Activated T-helper 1 cell treated with anti-CD3 and anti-CD28 coated beads, Interleukin-12 subunit alpha, Interleukin-12 subunit beta, Interleukin-2, Interleukin-4 antibody, amounts not matched to agents 30 ng/mL and 10 ng/mL and 1 ng/mL, durations not matched to agents 14 hours and 24 hours and 36 hours (primary cell): ENCODE results near the gene IL22. TPM values are rescaled to one million over a fixed set of nuclear protein-coding genes. Genes with fewer than 3 reads are reported as not detected.
A peak's percentile ranks its signal among the peaks of the same experiment; 100 is the strongest.

Experiments used
- DNase-seq: peaks from one replicate; pipeline ENCODE4 v3.0.0; 2021; ENCODE audit warnings: low spot score
- H3K27ac Mint-ChIP-seq: one replicate; pipeline ENCODE4 v1.8.0; 2021; ENCODE audit warnings: mild to moderate bottlenecking, mixed read lengths
- H3K27me3 Mint-ChIP-seq: one replicate; pipeline ENCODE4 v1.8.0; 2022; ENCODE audit warnings: mild to moderate bottlenecking, moderate library complexity, mixed read lengths; ENCODE audit not compliant: insufficient read depth
- H3K36me3 Mint-ChIP-seq: one replicate; pipeline ENCODE4 v1.8.0; 2021; ENCODE audit warnings: low read depth, mixed read lengths
- H3K4me1 Mint-ChIP-seq: one replicate; pipeline ENCODE4 v1.8.0; 2021; ENCODE audit warnings: low read depth, mixed read lengths
- H3K4me3 Mint-ChIP-seq: one replicate; pipeline ENCODE4 v1.8.0; 2021; ENCODE audit warnings: mild to moderate bottlenecking, moderate library complexity, mixed read lengths
- H3K9me3 Mint-ChIP-seq: one replicate; pipeline ENCODE4 v1.8.0; 2021; ENCODE audit warnings: mixed read lengths
- intact Hi-C: fragments of 100-400 bp; cut with micrococcal nuclease; formaldehyde crosslinking; loops from one replicate; pipeline ENCODE4 v1.15.1; 2024
- total RNA-seq: library from RNA; stranded (reverse); gene quantifications from 2 replicates; pipeline ENCODE4 v1.2.3, GENCODE V29; 2022

The IL22 gene
- total RNA-seq, 1 donor from 2014 or later, result 3.4 TPM

DNA sequence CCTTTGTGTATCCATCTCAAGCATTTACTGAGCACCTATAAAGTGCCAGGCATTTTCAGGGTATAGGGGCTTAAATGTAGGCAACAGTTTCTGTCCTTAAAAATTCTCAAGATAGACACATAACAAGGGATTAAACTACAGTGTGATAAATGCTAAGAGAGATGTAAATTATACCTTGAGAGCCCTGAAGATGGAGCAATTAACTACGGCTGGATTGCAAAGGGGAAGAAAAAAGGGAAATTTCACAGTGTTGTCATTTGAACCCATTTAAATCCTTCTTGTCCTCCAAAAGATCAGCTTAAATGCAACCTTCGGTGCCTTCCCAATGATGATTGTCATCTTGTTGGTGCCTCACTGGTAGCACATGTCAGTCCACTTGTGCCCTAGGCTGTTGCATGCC is 16.3 kb downstream of the IL22 start:
- Mint-ChIP-seq H3K4me3 (peak overlapping the region; percentile 84), H3K4me1 (peaks cover 95% of the 10 kb centered on the region), H3K36me3 (peaks cover 12% of the 10 kb centered on the region), H3K27ac (peak overlapping the region; percentile 93), H3K9me3 (peaks cover 4% of the 10 kb centered on the region), H3K27me3 (no peaks in the 10 kb centered on the region)
- DNase-seq, result no peak
- intact Hi-C loops, result loop anchor here (2.0 kb wide), 1 partner anchor 570 kb away; no protein-coding TSS in a partner anchor

GRCh38 chr12:68236421-68237059 is 16.9 kb downstream of the IL22 start:
- DNase-seq, result peak; percentile 39
- peak overlapping the region; percentile 84 for H3K4me3 Mint-ChIP-seq
- peaks cover 12% of the 10 kb centered on the region for H3K36me3 Mint-ChIP-seq
- H3K27me3 Mint-ChIP-seq, result no peaks in the 10 kb centered on the region
- peaks cover 94% of the 10 kb centered on the region for H3K4me1 Mint-ChIP-seq
- peak overlapping the region; percentile 93 for H3K27ac Mint-ChIP-seq
- H3K9me3 Mint-ChIP-seq, result peaks cover 3% of the 10 kb centered on the region
- intact Hi-C loops, result loop anchor here (2.0 kb wide), 1 partner anchor 570 kb away; no protein-coding TSS in a partner anchor

DNA sequence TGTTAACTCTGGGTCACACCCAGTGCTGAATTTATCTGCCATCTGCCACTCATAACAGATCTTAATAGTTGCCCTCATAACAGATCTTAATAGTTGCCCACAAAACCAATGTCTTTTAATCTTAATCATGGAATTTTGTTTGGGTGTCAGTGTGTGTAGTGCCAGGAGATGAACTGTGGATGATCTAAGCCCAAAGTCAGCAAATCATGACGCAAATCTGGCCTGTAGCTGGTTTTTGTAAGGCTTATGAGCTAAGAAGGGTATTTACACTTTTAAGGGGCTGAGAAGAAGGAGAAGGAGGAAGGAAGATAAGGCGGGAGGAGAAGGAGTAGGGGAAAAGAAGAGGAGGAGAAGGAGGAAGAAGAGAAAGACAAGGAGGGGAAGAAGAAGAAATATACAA is 17.8 kb downstream of the IL22 start:
- Mint-ChIP-seq H3K4me1 (peaks cover 94% of the 10 kb centered on the region), H3K4me3 (peak overlapping the region; percentile 3), H3K36me3 (peaks cover 9% of the 10 kb centered on the region), H3K9me3 (peaks cover 3% of the 10 kb centered on the region), H3K27me3 (no peaks in the 10 kb centered on the region), H3K27ac (peak overlapping the region; percentile 23)
- intact Hi-C loops, result no loop called here
- DNase-seq, result no peak

- peaks cover 3% of the 10 kb centered on the region for H3K9me3 Mint-ChIP-seq
- H3K36me3 Mint-ChIP-seq, result peaks cover 9% of the 10 kb centered on the region
- intact Hi-C loops, result loop anchor here (1.0 kb wide), 1 partner anchor 9 kb away; the partner anchor contains the start of gene IL26
- H3K27ac Mint-ChIP-seq, result peak overlapping the region; percentile 17
- H3K4me3 Mint-ChIP-seq, result no peak overlapping the region
- DNase-seq, result no peak
- peaks cover 89% of the 10 kb centered on the region for H3K4me1 Mint-ChIP-seq
- H3K27me3 Mint-ChIP-seq, result no peaks in the 10 kb centered on the region
Observed at GRCh38 chr12:68234140-68234539, 19.3 kb downstream of the IL22 start.

GRCh38 chr12:68233498-68233897 is 19.9 kb downstream of the IL22 start:
- no peak overlapping the region for H3K27ac Mint-ChIP-seq

DNA sequence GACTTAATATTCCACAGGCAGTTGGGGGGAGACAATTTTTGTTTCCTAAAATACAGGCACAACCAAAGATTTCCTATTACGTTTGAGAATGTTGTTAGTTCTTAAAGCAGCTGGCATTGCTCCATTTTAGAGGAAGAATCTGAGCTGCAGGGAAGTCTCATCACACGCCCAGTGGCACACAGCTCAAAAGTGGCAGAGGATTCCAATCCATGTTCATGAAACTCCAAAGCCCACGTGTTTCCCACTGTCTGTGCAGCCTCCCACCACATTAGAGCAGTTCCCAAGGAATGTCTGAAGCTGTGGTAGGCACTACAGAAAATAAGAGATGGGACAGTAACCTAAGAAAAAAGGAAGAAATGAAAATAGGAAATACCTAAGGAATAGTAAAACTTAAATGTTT is 21.7 kb downstream of the IL22 start:
- intact Hi-C loops, result loop anchor here (1.0 kb wide), 3 partner anchors 8 to 28 kb away; no protein-coding TSS in a partner anchor

More at GRCh38 chr12:68233498-68233897, 19.9 kb downstream of the IL22 start:
- Mint-ChIP-seq H3K4me1 (peaks cover 83% of the 10 kb centered on the region), H3K36me3 (peaks cover 9% of the 10 kb centered on the region), H3K9me3 (peaks cover 3% of the 10 kb centered on the region), H3K4me3 (no peak overlapping the region), H3K27me3 (no peaks in the 10 kb centered on the region)
- intact Hi-C loops, result no loop called here
- DNase-seq, result no peak

DNA sequence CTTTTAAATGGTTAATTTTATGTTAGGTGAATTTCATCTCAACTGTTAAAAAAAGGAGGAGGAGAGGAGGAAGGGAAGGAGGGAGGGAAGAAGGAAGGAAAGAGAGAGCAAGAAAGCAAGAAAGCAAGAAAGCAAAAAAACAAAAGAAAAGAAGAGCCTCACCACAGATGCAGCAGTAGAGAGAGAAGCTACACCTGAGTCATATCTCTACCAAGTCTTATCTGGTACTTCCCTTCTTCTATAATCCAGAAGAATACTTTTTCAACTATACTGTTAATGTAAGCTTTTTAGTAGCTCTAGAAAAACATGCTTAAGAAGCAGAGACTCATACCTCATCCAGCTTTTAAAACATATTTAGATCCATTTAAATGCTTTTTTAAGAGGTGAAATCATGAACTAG is 22.2 kb downstream of the IL22 start:
- intact Hi-C loops, result loop anchor here (1.0 kb wide), 3 partner anchors 8 to 28 kb away; no protein-coding TSS in a partner anchor
- no peak for DNase-seq
- Mint-ChIP-seq H3K27me3 (no peaks in the 10 kb centered on the region), H3K9me3 (no peaks in the 10 kb centered on the region), H3K27ac (peak overlapping the region; percentile 13), H3K4me1 (peaks cover 66% of the 10 kb centered on the region), H3K36me3 (peaks cover 6% of the 10 kb centered on the region), H3K4me3 (no peak overlapping the region)

More for the DNA sequence above, 21.7 kb downstream of the IL22 start:
- Mint-ChIP-seq H3K4me1 (peaks cover 66% of the 10 kb centered on the region), H3K4me3 (no peak overlapping the region), H3K27ac (no peak overlapping the region), H3K9me3 (no peaks in the 10 kb centered on the region), H3K36me3 (peaks cover 7% of the 10 kb centered on the region), H3K27me3 (no peaks in the 10 kb centered on the region)
- no peak for DNase-seq

GRCh38 chr12:68229956-68230355 is 23.4 kb downstream of the IL22 start:
- intact Hi-C loops, result loop anchor here (10.0 kb wide), 1 partner anchor 875 kb away; no protein-coding TSS in a partner anchor
- Mint-ChIP-seq H3K4me1 (peaks cover 68% of the 10 kb centered on the region), H3K27me3 (no peaks in the 10 kb centered on the region), H3K27ac (no peak overlapping the region), H3K9me3 (no peaks in the 10 kb centered on the region), H3K4me3 (no peak overlapping the region), H3K36me3 (peaks cover 7% of the 10 kb centered on the region)
- DNase-seq, result no peak

DNA sequence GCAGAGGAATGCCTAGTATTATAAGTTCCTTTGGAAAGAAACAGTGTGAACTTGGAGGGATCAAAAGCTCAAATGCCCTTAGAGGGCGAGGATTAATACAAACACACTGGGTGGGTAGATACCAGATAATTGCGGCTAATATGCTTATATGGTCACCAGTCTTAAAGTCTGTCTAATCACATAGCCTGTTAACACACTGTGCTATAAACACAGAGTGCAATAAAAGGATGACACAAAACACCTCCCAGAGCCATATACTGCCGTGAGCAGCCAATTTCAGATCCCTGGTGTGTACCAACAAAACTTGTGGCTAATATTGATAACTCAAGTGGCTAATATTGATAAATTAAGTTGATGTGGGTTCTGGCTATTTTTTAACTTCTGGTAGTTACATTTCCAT is 26.0 kb downstream of the IL22 start:
- Mint-ChIP-seq H3K36me3 (peaks cover 3% of the 10 kb centered on the region), H3K27me3 (no peaks in the 10 kb centered on the region), H3K27ac (no peak overlapping the region), H3K4me3 (no peak overlapping the region), H3K9me3 (no peaks in the 10 kb centered on the region), H3K4me1 (peaks cover 66% of the 10 kb centered on the region)
- intact Hi-C loops, result loop anchor here (10.0 kb wide), 1 partner anchor 873 kb away; no protein-coding TSS in a partner anchor
- no peak for DNase-seq

DNA sequence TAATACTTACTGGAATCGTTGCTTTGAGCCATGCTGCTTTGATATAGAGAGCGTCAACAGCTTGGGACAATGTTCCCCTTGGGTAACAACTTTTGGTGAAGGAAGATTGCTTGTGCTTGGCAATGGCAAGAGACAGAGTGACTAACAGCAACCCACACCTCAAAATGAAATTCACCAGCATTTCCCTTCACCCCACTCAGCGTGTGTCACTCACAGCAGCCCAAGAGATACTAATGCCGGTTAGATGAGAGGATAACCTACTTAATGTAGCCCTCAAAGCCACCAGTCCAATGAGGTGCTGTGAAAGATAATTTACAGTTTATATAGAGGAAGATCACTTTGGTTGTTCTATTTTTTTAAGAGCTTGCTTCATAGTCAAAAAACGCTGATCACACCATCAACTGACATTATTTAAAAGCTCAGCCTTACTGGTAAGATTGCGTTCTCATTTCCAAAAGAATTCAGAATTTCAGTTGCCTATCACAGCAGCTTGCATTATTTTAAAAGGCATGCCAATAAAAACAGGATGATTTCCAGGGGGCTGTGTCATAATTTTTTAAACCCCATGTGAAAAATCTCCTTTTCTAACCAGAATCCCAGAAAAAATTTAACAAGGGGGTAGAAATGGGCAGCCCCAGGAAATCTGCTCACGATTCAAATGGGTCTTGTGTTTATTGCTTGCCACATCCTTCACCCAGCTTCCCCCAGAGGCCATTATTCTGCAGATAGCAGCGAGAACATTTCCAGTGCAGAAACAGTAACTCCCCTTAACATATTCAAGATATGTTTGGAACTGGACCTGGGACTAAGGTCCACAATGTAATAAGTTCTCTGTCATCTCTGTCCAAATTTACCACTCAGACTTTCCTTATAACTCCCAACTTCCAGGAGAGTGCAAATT is 27.6 kb downstream of the IL22 start, which contains the start of gene IL26:
Gene IL26 (minus strand): TSS at position 235 of the 901 bp plus-strand sequence. CDS start 54 bp downstream, at position 181.
- peak within 1 kb of the TSS; percentile 45 for H3K27ac Mint-ChIP-seq
- no peak for DNase-seq
- peak within 1 kb of the TSS; percentile 68 for H3K4me3 Mint-ChIP-seq
- peaks cover 68% of the 10 kb centered on the region for H3K4me1 Mint-ChIP-seq
- intact Hi-C loops, result loop anchor here (1.0 to 10.0 kb wide), 3 partner anchors 8 to 871 kb away; no protein-coding TSS in a partner anchor
- no peaks in the 10 kb centered on the region for H3K9me3 Mint-ChIP-seq
- peaks cover 6% of the 10 kb centered on the region for H3K36me3 Mint-ChIP-seq
- no peaks in the 10 kb centered on the region for H3K27me3 Mint-ChIP-seq

DNA sequence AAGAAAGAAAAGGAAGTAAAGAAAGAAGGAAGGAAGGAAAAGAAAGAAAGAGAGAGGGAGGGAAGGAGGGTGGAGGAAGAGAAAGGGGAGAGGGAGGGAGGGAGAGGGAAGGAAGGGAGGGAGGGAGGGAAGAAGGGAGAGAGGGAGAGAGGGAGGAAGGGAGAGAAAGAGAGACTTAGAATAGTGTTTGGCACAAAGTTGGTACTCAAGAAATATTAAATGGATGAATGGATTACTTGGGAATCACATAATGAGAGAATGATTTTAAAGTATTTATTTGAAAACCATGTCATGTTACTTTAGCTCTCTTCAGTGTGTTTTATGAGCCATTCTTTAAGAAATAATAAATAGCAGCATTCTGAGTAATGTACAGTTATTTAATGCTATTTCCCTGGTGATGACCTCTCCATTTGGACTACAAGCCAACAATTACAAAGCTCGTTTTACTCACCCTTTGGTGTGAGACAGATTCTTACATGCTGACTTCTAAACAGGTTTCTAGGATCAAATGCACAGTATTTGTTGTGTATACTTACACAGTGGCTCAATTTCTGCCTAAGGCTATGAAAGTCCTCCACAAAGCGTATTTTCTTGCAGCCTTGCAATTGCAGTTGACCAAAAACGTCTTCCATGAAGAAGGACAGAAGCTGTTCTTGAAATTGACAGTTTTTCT is 28.7 kb downstream of the IL22 start:
- Mint-ChIP-seq H3K27ac (peak overlapping the region; percentile 62), H3K4me3 (peak overlapping the region; percentile 43), H3K9me3 (no peaks in the 10 kb centered on the region), H3K36me3 (peaks cover 6% of the 10 kb centered on the region), H3K4me1 (peaks cover 57% of the 10 kb centered on the region), H3K27me3 (no peaks in the 10 kb centered on the region)
- no peak for DNase-seq
- intact Hi-C loops, result loop anchor here (1.0 to 10.0 kb wide), 5 partner anchors 10 to 870 kb away; partner anchors contain the start of genes RAP1B and SLC35E3

GRCh38 chr12:68223067-68223747 is 30.2 kb downstream of the IL22 start:
- Mint-ChIP-seq H3K27ac (peak overlapping the region; percentile 61), H3K9me3 (no peaks in the 10 kb centered on the region), H3K36me3 (peaks cover 8% of the 10 kb centered on the region), H3K27me3 (no peaks in the 10 kb centered on the region), H3K4me1 (peaks cover 56% of the 10 kb centered on the region), H3K4me3 (peak overlapping the region; percentile 79)
- intact Hi-C loops, result loop anchor here (1.0 to 10.0 kb wide), 13 partner anchors 8 to 868 kb away; partner anchors contain the start of genes IFNG, NUP107, RAP1B and SLC35E3
- peak; percentile 68 for DNase-seq
